GM21515 (cell line): ENCODE data around the gene TRMT112.

Experiments
- ATAC-seq: cut with Tn5 transposase; IDR thresholded peaks from one replicate; pipeline ENCODE4 v1.9.1; 2021; ENCODE audit not compliant: unreplicated experiment

TRMT112 gene

GRCh38 chr11:64317325-64317960 lies at the start of gene TRMT112:
Gene TRMT112 (minus strand): TSS chr11:64317559. CDS start chr11:64317526, 33 bp downstream.
- ATAC-seq: peak; percentile 54

- no peak for ATAC-seq
Measured at GRCh38 chr11:64366751-64367150, 49.4 kb upstream of the TRMT112 start.

GRCh38 chr11:64364911-64365310 lies 47.6 kb upstream of the TRMT112 start:
- no peak for ATAC-seq

- no peak for ATAC-seq
Measured at GRCh38 chr11:64364435-64364834, 47.1 kb upstream of the TRMT112 start.

GRCh38 chr11:64362339-64362738 lies 45.0 kb upstream of the TRMT112 start:
- ATAC-seq: no peak

GRCh38 chr11:64361659-64362058 lies 44.3 kb upstream of the TRMT112 start:
- no peak for ATAC-seq

GRCh38 chr11:64360448-64360921 lies 43.1 kb upstream of the TRMT112 start:
- no peak for ATAC-seq

- ATAC-seq: no peak
Measured at GRCh38 chr11:64359712-64360445, 42.5 kb upstream of the TRMT112 start.

GRCh38 chr11:64358907-64359711 lies 41.8 kb upstream of the TRMT112 start, which contains the start of gene RPS6KA4:
Gene RPS6KA4 (plus strand): TSS chr11:64359162. CDS start chr11:64359236, 74 bp downstream.
- ATAC-seq: no peak

- no peak for ATAC-seq
Measured at GRCh38 chr11:64358536-64358906, 41.2 kb upstream of the TRMT112 start.

GRCh38 chr11:64357904-64358535 lies 40.7 kb upstream of the TRMT112 start:
- ATAC-seq: no peak

GRCh38 chr11:64357446-64357845 lies 40.1 kb upstream of the TRMT112 start:
- no peak for ATAC-seq

GRCh38 chr11:64356498-64357411 lies 39.4 kb upstream of the TRMT112 start:
- no peak for ATAC-seq

GRCh38 chr11:64355078-64355940 lies 38.0 kb upstream of the TRMT112 start:
- no peak for ATAC-seq

- ATAC-seq: no peak
Measured at GRCh38 chr11:64353715-64354506, 36.6 kb upstream of the TRMT112 start.

GRCh38 chr11:64352995-64353714 lies 35.8 kb upstream of the TRMT112 start:
- no peak for ATAC-seq

GRCh38 chr11:64352099-64352994 lies 35.0 kb upstream of the TRMT112 start:
- no peak for ATAC-seq
